GM12878 (cell line): Measurements from ENCODE around the gene IFT27. TPM values are rescaled to one million over a fixed set of nuclear protein-coding genes. Genes with fewer than 3 reads are reported as not detected.

Experiments
- ATAC-seq: fragments of 200-7000 bp; cut with Tn5 transposase; 3 replicates; pipeline ENCODE4 v1.9.1; 2020; ENCODE audit warnings: mild to moderate bottlenecking, moderate library complexity
- BruUV-seq: library from RNA; stranded (reverse); fragments of 400-500 nt; replicated peaks from 2 replicates; lab custom pipeline; 2021; lab: Mats Ljungman, UMichigan
- CTCF ChIA-PET: fragments of 300-600 bp; sonication (Branson Sonifier 250); formaldehyde crosslinking; extraction: SDS; loops from one replicate; lab custom pipeline; 2021; ENCODE audit warnings: inconsistent platforms; lab: Yijun Ruan, JAX
- POLR2A ChIA-PET: fragments of 350-600 bp; formaldehyde crosslinking; extraction: SDS; loops from one replicate; lab custom pipeline; 2021; ENCODE audit warnings: inconsistent platforms; lab: Charles Lee
- RAD21 ChIA-PET: fragments of 300-600 bp; sonication (Branson Sonifier 250); formaldehyde crosslinking; loops from one replicate; lab custom pipeline; 2023; ENCODE audit warnings: antibody characterized with exemption; ENCODE audit not compliant: unreplicated experiment; lab: Charles Lee
- SMC1A ChIA-PET: fragments of 300-600 bp; sonication (Branson Sonifier 250); formaldehyde crosslinking; loops from one replicate; lab custom pipeline; 2023; ENCODE audit not compliant: unreplicated experiment, uncharacterized antibody; lab: Charles Lee
- DNase-seq: peaks from one replicate; pipeline ENCODE4 v3.0.0-alpha.2; 2011; ENCODE audit warnings: low read depth, low spot score
- FAIRE-seq: peaks from 3 replicates; lab custom pipeline; 2011; peaks lifted over from hg19 to GRCh38; lab: Jason Lieb, UNC
- H2AFZ ChIP-seq: 2 replicates; pipeline ENCODE4 v1.6.0; 2011; ENCODE audit warnings: low read depth, low read length, control low read depth; ENCODE audit not compliant: control insufficient read depth
- H3K27ac ChIP-seq: 2 replicates; pipeline ENCODE4 v1.5.1; 2011; ENCODE audit warnings: control low read depth; ENCODE audit not compliant: control insufficient read depth, insufficient read depth
- H3K27me3 ChIP-seq, 2 experiments: replicated peaks in 1 of 2; 2 replicates each; pipeline versions ENCODE4 v1.6.0 to v1.6.1; 2011; ENCODE audit warnings: low read length in 1 of 2; ENCODE audit not compliant: control insufficient read depth in 2 of 2, insufficient read depth in 2 of 2
- H3K36me3 ChIP-seq, 2 experiments: 2 replicates each; pipeline ENCODE4 v1.5.1; 2011; ENCODE audit warnings: low read length in 1 of 2; ENCODE audit not compliant: control insufficient read depth in 2 of 2, insufficient read depth in 2 of 2
- H3K4me1 ChIP-seq: 2 replicates; pipeline ENCODE4 v1.6.1; 2011; ENCODE audit warnings: mild to moderate bottlenecking, low read length, moderate library complexity, mixed read lengths; ENCODE audit not compliant: control insufficient read depth, insufficient read depth
- H3K4me2 ChIP-seq: 2 replicates; pipeline ENCODE4 v1.6.0; 2011; ENCODE audit warnings: control low read depth; ENCODE audit not compliant: control insufficient read depth, insufficient read depth
- H3K4me3 ChIP-seq: fragments of 200-600 bp; sonication (generic); 2 replicates; pipeline ENCODE4 v1.5.1; 2016
- H3K79me2 ChIP-seq: 2 replicates; pipeline ENCODE4 v1.6.0; 2011; ENCODE audit warnings: low read length; ENCODE audit not compliant: control insufficient read depth, insufficient read depth
- H3K9ac ChIP-seq: 2 replicates; pipeline ENCODE4 v1.8.0; 2011; ENCODE audit warnings: low read length, control low read depth, mixed read lengths; ENCODE audit not compliant: control insufficient read depth, insufficient read depth
- H3K9me3 ChIP-seq: replicated peaks from 3 replicates; pipeline ENCODE4 v1.5.1; 2011; ENCODE audit warnings: mild to moderate bottlenecking, low read length; ENCODE audit not compliant: control insufficient read depth, insufficient read depth
- H4K20me1 ChIP-seq: 2 replicates; pipeline ENCODE4 v1.6.0; 2011; ENCODE audit not compliant: control insufficient read depth, insufficient read depth
- BCL3 ChIP-seq: IDR thresholded peaks from 2 replicates; pipeline ENCODE4 v1.6.1; 2011; ENCODE audit warnings: borderline replicate concordance, low read depth, mild to moderate bottlenecking, moderate library complexity, low read length; ENCODE audit not compliant: insufficient read depth, poor library complexity, severe bottlenecking
- CREB1 ChIP-seq: IDR thresholded peaks from 2 replicates; pipeline ENCODE4 v1.6.1; 2012; ENCODE audit warnings: low read depth, mild to moderate bottlenecking, inconsistent platforms
- HSF1 ChIP-seq: fragments of 150-350 bp; IDR thresholded peaks from 2 replicates; pipeline ENCODE4 v1.6.1; 2014; ENCODE audit warnings: mild to moderate bottlenecking, low read depth, low read length
- PML ChIP-seq: IDR thresholded peaks from 2 replicates; pipeline ENCODE4 v1.6.1; 2012; ENCODE audit warnings: low read length, inconsistent platforms
- POLR2AphosphoS2 ChIP-seq: IDR thresholded peaks from 2 replicates; pipeline ENCODE4 v1.6.1; 2011; ENCODE audit warnings: low read depth, mild to moderate bottlenecking, low read length, improper control_type of control experiment, moderate library complexity
- RBBP5 ChIP-seq: fragments of 200-600 bp; sonication (generic); conservative IDR thresholded peaks from 2 replicates; pipeline ENCODE4 v1.6.1; 2016
- SP1 ChIP-seq: IDR thresholded peaks from one replicate; pipeline ENCODE4 v1.6.1; 2011; ENCODE audit warnings: low read depth, low read length
- ZBTB33 ChIP-seq: fragments of 450-650 bp; IDR thresholded peaks from 2 replicates; pipeline ENCODE4 v1.6.1; 2017; ENCODE audit warnings: mild to moderate bottlenecking
- ZNF24 ChIP-seq: fragments of 450-650 bp; IDR thresholded peaks from 2 replicates; pipeline ENCODE4 v1.6.1; 2017; ENCODE audit warnings: antibody characterized with exemption, mild to moderate bottlenecking
- ZNF384 ChIP-seq: IDR thresholded peaks from 2 replicates; pipeline ENCODE4 v1.6.1; 2012; ENCODE audit warnings: low read depth, mild to moderate bottlenecking, low read length, improper control_type of control experiment, borderline replicate concordance
- WGBS: methylation state at CpG from one replicate; pipeline ENCODE4 v1.1.6; 2016; ENCODE audit warnings: low lambda C conversion rate; ENCODE audit not compliant: insufficient replicate concordance, insufficient coverage; ENCODE audit errors: missing lambda C conversion rate; 5-methylcytosine and 5-hydroxymethylcytosine counted together
- in situ Hi-C: fragments of 300-500 bp; cut with MboI; formaldehyde crosslinking; loops from 9 replicates; pipeline ENCODE4 v1.14.3; 2018; ENCODE audit warnings: mixed read lengths
- intact Hi-C: fragments of 100-400 bp; cut with micrococcal nuclease; formaldehyde crosslinking; loops from one replicate; pipeline ENCODE4 v1.14.2; 2022; ENCODE audit not compliant: unreplicated experiment
- polyA plus RNA-seq, 11 experiments: library from polyadenylated mRNA; depleted of rRNA in 4 of 11; unstranded in 6 of 11; stranded (reverse) in 5 of 11; fragments of >200 nt; fragmentation: Nextera tagmentation in 4 of 11; fragmentation: Illumina TruSeq in 1 of 11; extraction: Ambion mirVana in 4 of 11; extraction: Trizol in 1 of 11; gene quantifications; 1 replicate in 1 of 11; 2 replicates in 10 of 11; pipeline versions ENCODE4 v1.2.1 to v1.2.3, GENCODE V29; 2011 to 2016; ENCODE audit warnings: inconsistent platforms in 2 of 11, missing spikeins in 2 of 11, low read depth in 1 of 11
- total RNA-seq, 4 experiments: library from RNA; depleted of rRNA in 3 of 4; stranded (reverse); fragments of >200 nt in 3 of 4; fragmentation: Illumina TruSeq in 1 of 4; extraction: Trizol in 1 of 4; gene quantifications; 2 replicates each; pipeline versions ENCODE4 v1.2.1 to v1.2.3, GENCODE V29; 2013 to 2021

Gene IFT27
- total and polyA plus RNA-seq, 10 of the 15 experiments (the other 5 are each of a cell fraction or from before 2014, with no cell fraction given): 2.7 to 32.5 (median 10.2) TPM

GRCh38 chr22:36756031-36756430 is 19.9 kb downstream of the IFT27 start:
- peaks cover 2 to 5% of the 10 kb centered on the region in 2 experiments; a peak in 2 of 4 replicates for H3K27me3 ChIP-seq
- TF ChIP-seq CREB1: no peak
- no peak for TF ChIP-seq POLR2AphosphoS2
- no peak for TF ChIP-seq SP1
- no peak for DNase-seq
- H3K9ac ChIP-seq: no peak overlapping the region
- POLR2A ChIA-PET: no interaction called here
- SMC1A ChIA-PET: interaction anchor here (3.3 kb wide), 1 partner anchor 222 kb away, joined by 11 read pairs; no protein-coding TSS in a partner anchor
- H3K4me3 ChIP-seq: no peak overlapping the region
- intact Hi-C loops (loop anchor here (5.0 kb wide), 1 partner anchor 209 kb away; no protein-coding TSS in a partner anchor), in situ Hi-C loops (no loop called here)
- BruUV-seq: no TSS peak
- H3K27ac ChIP-seq: no peak overlapping the region
- H4K20me1 ChIP-seq: no peaks in the 10 kb centered on the region
- ATAC-seq: no peak
- no peak overlapping the region for H3K4me2 ChIP-seq
- CTCF ChIA-PET: interaction anchor here (0.6 to 3.3 kb wide), 8 partner anchors 10 to 288 kb away, joined by 3 to 24 read pairs (median 11); partner anchors contain the start of gene IFT27
- FAIRE-seq: no peak
- no peak overlapping the region for H2AFZ ChIP-seq
- H3K36me3 ChIP-seq: no peaks in the 10 kb centered on the region
- no peaks in the 10 kb centered on the region for H3K9me3 ChIP-seq
- H3K79me2 ChIP-seq: no peaks in the 10 kb centered on the region
- RAD21 ChIA-PET: interaction anchor here (0.9 kb wide), 1 partner anchor 101 kb away, joined by 3 read pairs; no protein-coding TSS in a partner anchor
- 13% methylated on average over 7 of the region's 7 CpGs for WGBS
- H3K4me1 ChIP-seq: no peaks in the 10 kb centered on the region

- 36% methylated on average over 6 of the region's 6 CpGs for WGBS
- intact Hi-C loops (loop anchor here (5.0 kb wide), 1 partner anchor 208 kb away; no protein-coding TSS in a partner anchor), in situ Hi-C loops (no loop called here)
- ChIA-PET RAD21 (interaction anchor here (0.6 kb wide), 1 partner anchor 18 kb away, joined by 3 read pairs; no protein-coding TSS in a partner anchor), POLR2A (no interaction called here), SMC1A (interaction anchor here (0.7 to 3.3 kb wide), 2 partner anchors 223 to 227 kb away, joined by 3 to 11 read pairs; no protein-coding TSS in a partner anchor), CTCF (interaction anchor here (0.7 to 3.3 kb wide), 6 partner anchors 9 to 222 kb away, joined by 3 to 17 read pairs (median 8); partner anchors contain the start of gene IFT27)
- Histone ChIP-seq H3K9ac (no peak overlapping the region), H3K4me1 (no peaks in the 10 kb centered on the region), H3K79me2 (no peaks in the 10 kb centered on the region), H3K27me3 (peaks cover 2 to 5% of the 10 kb centered on the region in 2 experiments; a peak in 2 of 4 replicates), H4K20me1 (no peaks in the 10 kb centered on the region), H2AFZ (no peak overlapping the region), H3K4me3 (no peak overlapping the region), H3K9me3 (no peaks in the 10 kb centered on the region), H3K4me2 (no peak overlapping the region), H3K27ac (no peak overlapping the region), H3K36me3 (no peaks in the 10 kb centered on the region)
- TF ChIP-seq ZBTB33 (no peak), ZNF24 (no peak), PML (no peak), RBBP5 (no peak), BCL3 (no peak), ZNF384 (no peak), HSF1 (no peak), CREB1 (no peak)
- FAIRE-seq (no peak), ATAC-seq (no peak), DNase-seq (no peak)
- no TSS peak for BruUV-seq
Observed at GRCh38 chr22:36755316-36755715, 20.6 kb downstream of the IFT27 start.
